DMS153 treated with DMSO at 0.1 percent for 48 hours (cell line): ENCODE results near the gene TSACC.

ENCODE experiments used
- DNase-seq: peaks from one replicate; lab custom pipeline; 2025; ENCODE audit not compliant: unreplicated experiment; lab: John Stamatoyannopoulos, UW

TSACC gene

DNA sequence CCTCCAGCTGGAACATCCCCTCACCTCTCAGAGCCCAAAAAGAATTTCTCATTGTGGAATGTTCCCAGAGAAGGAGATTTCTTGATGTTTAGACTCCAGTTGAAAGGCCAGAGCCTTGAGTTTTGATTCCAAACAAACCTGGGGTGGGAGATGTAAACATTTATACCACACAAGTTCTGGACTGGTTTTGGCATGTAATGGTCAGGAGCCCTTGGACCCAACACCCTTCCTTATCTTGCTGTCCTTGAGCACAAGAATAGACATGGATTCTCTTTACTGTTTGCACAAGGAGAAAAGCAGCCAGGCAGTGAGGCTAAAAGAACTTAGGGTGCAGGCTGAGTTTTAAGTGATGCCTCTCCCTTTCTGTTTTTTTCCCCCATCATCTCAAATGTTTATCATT, 35.2 kb downstream of the TSACC start:
- no peak for DNase-seq

DNA sequence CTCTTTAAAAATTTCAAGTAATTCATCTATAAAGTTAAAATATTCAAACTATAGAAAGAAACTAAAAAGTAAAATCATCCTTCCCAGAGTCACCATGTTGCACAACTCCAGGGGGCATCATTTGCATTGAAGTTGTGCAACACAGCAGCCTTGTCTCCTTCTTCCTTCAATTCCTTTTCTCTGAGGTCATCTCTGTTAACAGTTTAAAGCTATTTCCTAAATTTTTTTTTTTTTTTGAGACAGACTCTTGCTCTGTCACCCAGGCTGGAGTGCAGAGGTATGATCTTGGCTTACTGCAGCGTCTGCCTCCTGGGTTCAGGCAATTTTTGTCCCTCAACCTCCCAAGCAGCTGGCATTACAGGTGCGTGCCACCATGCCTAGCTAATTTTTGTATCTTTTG, 37.8 kb downstream of the TSACC start:
- no peak for DNase-seq

DNA sequence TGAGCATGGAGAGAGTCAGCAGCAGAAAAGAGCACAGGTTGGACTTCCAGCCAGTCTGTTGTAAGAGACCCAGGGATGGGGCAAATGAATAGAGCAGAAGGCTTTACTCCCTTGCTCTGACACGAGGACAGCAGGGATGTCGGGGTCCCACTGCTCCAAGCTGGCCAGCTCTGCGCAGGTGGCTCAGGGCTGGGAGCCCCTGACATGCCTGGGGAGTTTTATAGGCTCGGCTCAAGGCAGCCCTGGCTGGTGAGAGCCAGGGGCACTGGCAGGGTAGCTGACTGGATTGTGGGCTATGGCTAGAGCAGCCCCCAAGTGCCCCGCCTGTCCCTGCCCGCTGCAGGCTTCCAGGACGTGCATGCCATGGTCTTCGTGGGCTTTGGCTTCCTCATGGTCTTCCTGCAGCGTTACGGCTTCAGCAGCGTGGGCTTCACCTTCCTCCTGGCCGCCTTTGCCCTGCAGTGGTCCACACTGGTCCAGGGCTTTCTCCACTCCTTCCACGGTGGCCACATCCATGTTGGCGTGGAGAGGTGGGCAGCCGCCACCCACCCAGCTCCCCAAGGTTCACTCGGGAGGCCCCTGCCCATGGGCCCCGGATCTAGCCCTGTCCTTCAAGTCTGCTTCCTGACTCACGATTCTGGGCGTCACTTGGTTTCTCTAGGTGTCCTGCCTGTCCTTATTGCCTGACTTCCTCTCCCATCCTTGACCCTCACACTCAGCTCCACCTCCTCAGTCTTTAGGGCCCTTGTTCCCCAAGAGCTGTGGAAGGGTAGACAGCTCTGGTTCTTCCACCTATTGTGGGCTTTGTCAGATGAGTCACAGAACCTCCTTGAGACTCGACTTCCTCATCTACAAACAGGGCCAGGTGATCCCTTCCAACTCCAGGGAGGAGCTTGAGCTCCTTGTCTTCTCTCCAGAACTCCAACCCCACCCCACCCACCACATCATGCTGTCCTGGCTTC, 38.9 kb downstream of the TSACC start:
- DNase-seq, result no peak

DNA sequence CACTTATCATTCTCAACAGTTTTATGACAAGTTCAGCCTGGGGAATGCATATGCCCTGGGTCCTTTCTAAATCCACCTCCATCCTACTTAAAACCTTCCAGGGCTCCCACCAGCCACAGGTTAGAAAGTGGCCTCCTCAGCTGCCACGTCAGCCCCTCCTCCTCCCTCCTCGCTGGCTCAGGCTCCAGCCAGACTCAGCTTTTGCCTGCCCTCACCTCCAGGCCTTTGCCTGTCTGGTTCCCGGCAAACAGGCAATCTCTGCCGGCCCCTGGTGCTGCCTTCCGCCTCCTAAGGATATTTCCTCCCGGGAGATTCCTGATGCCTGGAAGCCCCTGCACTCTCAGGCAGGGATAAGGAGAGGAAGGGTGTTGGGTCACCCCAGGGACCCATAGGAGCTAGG, 40.2 kb downstream of the TSACC start:
- no peak for DNase-seq

DNA sequence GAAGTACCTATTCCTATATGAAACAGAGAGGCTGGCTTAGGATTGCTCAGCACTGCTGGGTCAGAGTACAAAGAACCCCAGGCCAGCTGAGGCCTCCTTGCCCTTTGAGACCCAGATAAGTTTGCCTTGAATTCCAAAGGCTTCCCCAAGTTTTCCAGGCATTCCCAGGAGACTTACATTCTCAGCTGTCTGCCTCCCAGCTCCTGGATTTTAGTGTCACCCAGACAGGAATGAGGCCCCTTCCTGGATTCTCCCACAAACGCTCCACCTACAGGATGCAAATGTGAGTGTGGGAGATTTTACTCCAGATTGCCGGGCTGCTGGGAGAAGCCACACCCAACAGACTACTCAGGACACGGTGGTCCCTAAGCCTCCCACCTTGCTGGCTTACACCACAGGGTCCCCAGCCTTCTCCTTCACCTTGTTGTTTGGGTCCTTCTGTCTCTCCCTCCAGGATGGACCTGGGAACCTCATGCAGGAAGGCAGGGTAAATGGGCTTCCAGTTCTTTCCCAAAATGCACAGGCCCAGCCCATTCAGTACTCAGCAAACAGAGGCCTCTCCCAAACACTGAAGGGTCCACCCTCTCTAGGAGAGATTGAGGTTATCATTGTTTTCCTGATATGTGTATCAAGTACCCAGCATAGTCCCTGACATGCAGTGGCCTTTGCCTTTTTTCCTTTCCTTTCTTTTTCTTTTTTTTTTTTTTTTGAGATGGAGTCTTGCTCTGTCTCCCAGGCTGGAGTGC, 41.3 kb downstream of the TSACC start:
- no peak for DNase-seq

DNA sequence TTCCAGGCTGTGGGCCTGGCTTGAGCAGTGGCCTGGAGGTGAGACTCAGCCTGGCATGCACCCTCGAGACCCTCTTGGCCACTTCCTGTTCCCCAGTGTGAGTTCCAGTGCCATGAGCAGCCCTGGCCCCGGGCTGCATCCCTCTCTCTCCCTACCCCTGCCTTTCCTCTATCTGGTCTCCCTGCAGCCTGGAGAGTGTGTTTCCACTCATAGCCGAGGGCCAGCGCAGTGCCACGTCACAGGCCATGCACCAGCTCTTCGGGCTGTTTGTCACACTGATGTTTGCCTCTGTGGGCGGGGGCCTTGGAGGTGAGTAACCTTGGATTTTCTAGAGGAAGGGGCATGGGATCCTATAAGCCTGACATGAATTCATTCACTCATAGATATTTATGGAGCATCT, 44.2 kb downstream of the TSACC start:
- DNase-seq, result no peak

DNA sequence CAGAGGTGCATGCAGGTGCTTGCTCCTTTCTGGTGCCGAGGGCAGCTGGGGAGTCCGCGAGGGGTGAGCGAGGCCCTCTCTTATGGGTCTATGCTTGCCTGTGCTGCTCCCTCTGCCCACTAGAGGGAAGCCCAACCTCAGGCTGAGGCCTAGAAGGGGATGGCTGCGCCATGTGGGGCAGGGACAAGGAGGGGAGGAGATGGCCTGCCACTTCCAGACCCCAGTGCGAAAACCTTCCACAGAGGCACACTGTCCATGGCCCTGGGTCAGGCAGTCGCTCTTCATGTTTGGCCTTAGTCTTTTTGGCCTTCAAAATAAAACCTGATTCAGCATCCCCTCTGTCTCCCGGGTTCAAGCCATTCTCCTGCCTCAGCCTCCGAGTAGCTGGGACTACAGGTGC, 44.7 kb downstream of the TSACC start:
- peak; percentile 32 for DNase-seq

DNA sequence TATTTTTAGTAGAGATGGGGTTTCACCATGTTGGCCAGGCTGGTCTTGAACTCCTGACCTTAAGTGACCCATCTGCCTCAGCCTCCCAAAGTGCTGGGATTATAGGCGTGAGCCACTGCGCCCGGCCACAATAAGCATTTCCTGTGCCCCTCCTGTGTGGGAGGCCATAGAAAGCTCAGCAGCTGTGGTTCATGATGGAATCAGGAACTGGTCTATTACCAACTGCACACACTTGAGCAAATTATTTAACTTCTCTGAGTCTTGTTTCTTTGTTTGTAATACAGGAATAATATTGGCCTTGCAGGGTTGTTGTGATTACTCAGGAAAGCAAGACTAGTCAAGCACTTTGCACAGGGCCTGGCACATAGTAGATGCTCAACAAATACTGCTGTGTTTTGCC, 45.7 kb downstream of the TSACC start:
- no peak for DNase-seq

DNA sequence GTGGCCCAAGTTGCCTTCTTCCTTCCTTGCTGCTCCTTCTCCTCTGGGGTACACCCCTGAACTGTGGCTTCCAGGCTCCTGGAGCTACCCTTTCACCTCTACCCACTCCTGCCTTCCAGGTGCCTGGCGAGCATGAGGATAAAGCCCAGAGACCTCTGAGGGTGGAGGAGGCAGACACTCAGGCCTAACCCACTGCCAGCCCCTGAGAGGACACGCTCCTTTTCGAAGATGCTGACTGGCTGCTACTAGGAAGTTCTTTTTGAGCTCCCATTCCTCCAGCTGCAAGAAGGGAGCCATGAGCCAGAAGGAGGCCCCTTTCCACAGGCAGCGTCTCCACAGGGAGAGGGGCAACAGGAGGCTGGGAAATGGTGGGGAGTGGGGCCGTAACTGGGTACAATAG, 46.3 kb downstream of the TSACC start:
- DNase-seq, result no peak

DNA sequence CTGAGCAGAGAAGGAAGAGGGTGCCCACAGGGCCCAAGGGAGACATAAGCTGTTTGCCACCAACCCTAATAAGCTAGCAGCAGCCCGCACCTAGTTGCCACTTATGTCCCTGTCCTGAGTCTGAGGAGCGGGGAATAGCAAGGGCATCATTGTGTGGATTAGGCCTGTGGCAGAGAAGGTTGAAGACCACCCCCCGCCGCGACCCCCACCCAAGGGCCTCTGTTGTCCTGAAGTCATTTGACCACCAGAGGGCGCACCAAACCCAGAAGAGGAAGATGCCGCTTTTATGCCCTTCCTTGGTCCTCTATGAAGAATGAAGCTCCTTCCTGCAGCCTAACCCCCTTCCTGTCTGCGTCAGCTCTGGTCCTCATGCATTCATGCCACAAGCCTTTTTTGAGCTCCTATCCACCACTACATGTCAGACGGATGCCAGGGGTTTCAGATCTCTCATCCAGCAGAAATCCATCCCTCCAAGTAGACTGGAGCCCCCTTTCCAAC, 47.3 kb downstream of the TSACC start:
- DNase-seq, result peak; percentile 81

DNA sequence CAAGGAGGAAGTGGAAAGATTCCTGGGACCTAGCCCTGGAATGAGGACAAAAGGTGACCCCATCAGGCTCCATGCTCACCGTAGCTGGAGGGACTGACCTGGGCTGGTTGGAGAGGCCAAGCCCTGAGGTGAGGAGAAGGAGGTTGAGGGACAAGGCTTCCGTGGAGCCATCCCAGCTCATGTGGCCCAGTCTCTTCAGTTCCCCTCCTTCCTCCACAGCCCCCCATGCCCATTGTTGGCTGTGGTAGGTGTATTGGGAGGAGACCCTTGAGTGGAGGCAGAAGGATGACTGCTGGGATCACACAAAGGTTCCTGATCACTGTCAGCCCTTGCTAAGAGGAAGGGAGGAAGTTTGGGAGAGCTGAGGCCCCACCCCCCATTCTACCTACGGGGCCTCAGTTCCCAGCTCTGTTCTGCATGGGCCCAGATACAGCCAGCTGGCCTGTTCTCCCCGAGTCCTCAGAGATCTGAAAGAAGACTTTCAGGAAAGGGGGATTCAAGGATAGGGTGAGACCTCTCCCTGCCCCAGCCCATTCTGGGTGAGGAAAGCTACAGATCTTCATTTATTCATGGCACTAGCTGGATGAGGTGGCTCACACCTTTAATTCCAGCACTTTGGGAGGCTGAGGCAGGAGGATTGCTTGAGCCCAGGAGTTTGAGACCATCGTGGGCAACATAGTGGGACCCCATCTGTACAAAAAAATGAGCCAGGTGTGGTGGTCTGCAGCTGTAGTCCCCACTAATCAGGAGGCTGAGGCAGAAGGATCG, 48.0 kb downstream of the TSACC start:
- DNase-seq, result no peak

DNA sequence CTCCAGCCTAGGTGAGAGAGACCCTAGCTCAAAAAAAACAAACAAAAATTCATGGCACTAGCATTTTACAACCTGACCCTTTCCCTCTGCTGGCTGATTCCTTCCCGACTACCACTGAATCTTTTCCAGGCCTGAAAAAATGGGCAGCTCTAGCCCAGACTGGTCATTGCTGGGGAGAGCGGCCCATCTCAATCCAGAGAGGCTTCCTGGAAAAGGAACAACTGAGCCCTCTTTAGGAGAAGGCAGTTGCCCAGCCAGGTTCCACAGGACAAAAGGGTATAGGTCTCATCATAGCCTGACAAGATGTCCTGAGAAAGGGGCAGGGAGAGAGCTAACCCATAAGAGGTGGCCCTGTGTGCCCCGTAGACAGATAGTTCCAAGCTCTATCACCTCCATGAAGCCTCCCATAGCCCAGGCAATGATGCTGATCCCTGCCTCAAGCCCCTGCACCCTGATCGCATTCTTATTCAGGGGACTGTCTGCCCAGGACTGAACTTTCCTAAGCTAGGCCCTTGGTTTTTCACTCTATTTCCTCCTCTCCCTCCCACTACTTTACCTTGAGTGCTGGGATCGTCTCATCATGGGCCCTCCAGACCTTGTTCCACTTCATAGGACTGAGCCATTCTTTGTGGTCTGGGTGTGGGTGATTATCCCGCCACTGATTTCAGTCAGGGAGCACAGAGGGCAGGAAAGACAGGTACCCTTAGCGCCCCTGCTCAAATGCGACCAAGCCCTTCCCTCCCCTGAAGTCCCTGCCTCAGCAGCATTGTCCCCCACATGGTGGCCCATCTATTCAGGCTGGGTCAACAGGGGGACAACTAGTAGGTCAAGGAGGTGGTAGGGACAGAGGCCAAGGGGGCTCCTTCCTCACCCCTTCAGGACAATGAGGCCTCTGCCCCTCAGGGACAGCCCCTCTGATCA, 48.9 kb downstream of the TSACC start:
- no peak for DNase-seq

DNA sequence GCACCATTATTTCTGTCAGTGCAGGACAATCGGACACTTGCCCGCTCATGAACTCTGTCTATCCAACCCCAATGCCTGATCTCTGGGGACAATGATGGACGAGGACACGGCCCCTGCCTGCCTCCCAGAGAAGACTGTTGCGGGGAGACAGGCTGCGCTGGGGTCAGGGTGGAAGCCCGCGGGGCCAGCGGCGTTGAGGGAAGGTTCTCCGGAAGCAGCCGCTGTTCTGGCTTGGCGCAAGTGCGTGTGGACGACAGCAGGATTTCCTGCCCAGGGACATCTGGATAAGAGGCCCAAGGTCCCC, 49.5 kb downstream of the TSACC start:
- DNase-seq, result no peak

DNA sequence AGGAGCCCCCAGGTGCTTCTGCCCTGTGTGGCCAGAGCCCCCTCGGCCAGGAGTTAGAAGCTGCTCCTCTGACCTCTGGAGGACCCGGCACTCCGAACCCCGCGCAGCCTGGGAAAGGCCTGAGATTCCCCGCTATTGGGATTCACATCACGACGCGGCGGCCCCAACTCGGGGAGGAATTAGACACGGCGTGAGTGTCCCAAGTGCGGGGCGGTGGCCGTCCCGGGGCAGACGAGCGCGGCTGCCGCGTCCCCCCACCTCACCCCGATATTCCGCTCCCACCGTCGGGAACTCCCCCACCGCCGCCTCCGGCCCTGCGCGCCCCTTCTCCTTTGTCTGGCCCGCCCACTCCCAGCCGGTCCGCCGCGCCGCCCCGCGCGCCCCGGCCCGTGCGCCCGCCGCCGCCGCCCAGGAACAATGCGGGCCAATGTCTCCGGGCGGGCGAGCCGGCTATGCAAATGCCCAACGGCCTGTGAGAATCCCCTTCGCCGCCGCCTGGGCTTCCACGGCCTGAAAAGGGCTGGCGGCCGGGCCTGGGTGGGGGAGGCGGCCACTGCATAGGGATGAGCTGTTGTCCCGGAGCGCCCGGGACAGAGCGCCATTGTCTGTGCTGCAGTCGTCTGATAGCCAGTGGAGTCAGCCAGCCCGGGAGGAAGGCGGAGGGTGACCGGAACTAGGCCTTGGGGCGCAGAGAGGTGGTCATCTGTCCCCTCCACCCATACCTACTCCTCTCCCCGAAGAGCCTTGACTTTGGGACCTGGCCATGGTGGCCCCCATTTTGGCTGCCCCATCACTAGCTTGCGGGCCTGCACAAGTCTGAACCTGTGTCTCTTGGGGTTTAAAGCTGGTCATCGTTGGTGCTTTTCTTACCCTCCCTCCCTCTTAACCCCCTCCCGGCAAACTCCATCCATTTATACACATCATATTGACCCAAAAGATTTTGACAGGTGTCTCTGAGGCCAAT, 50.1 kb downstream of the TSACC start:
- no peak for DNase-seq

DNA sequence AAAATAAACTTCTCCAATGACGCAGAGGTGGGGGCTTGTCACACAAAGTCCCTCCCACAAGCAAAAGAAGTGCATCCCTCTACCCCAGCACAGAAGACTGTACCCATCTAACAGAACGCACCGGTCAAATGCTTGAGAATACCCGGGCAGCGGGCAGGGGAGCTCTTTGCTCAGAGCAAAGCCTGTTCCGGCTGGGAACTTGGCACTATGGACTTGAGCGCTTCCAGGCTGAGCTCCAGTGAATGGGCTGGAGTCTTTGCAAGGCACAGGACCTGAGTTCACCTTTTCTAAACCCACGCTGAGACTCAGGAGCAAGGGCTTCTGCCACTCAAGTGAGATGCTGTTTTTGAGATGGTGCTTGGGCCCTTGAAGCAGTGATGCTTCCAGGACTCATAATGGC, 51.0 kb downstream of the TSACC start:
- no peak for DNase-seq

DNA sequence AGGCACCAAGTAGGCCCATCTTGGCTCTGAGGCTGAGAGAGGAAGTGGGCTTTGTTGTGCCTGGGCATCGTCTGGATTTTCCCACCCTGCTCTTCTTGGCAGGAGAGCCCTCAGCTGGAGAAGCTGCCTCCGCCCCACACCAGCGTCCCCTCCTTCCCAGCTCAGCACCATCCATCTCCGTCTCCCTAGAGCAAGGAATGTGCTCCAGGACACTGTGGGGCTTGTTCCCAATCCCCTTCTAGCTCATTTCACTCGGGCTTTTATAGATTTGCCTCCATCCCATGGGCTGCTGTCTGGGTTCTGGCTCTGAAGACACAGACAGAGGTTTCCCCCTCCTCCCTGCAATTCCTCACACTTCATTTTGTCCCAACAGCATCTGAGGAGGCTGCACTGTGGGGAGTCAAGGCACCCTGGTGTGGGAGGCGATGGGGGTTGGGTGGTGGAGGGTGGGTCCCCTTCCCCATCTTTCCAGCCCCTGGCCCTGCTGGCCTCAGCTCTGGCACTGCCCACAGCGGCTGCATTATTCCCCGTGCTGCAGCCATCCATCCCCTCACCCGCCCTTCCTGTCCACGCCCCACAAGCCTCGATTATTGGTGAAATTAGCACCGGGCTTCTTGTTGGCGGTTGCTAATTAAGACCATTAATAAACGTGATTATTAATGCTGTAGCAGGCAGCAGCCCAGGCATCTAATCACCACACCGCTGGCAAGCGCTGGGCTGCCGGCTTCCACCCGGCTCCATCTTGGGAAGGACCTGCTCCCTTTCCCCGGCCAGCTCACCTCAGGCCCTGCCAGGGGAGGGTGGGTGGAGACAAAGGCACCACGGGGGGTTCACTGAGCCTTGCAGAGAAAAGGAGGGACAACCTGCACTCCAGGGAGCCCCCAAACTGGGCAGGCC, 52.4 kb downstream of the TSACC start:
- no peak for DNase-seq

DNA sequence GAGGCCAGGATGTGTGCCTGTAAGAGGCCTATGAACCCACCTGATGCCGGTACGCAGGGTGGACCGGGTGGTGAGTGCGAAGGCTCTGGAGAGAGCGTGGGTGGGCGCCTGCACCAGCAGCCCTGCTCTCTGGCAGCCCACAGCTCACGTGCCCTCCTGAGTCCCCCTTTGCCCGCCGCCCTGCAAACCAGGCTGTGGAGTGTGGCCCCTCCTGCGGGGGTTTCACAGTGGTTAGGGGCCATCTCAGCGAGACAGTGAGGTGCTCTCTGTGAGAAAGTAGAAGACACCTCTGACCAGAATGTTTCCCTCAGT, 53.0 kb downstream of the TSACC start:
- DNase-seq, result no peak

DNA sequence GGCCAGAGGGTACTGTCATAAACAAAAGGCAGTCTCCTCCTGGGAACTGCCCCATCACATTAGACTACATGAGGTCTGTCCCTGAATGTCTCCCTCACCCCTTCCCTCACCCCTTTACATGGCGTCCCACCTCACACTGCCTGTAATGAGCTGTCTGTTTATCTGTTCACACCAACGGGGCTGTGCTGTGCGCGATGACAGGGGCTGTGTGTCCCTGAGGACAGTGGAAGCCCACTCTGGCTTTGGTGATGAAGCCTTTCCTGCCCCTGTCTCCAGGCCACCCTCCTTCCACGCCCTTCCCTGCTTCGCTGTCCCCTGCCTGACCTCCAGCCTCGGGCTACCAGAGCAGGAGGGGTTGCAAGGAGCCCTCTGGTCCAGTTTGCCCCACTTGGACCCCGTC, 53.4 kb downstream of the TSACC start:
- DNase-seq, result no peak

DNA sequence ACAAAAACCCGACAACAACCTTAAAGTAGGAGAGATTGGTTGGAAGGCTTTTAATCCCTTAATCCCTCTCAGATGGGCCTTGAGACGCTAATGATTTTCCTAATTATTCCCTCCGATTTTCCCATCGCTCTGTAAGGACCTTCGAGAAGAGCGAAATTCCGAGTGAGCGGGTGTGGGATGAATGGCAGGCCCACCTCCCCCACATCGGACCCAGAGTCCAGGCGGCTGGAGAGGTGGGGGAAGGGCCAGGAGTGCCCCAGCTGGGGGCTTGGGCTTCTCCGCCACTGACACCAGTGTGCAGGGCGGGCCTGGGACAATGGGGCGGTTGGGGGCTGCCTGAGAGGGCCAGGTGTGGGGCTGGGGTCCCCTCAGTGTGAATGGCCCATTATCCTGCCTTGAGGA, 54.1 kb downstream of the TSACC start:
- no peak for DNase-seq
